ENCODE data around the gene SLC6A15. TPM values are rescaled to one million over a fixed set of nuclear protein-coding genes. Genes with fewer than 3 reads are reported as not detected.
A peak's percentile ranks its signal among the peaks of the same experiment; 100 is the strongest.

The SLC6A15 gene
- under 1 TPM in 4 of 7 donors, not detected in 3; 0.13 to 0.68 (median 0.31) TPM for total RNA-seq
- under 1 TPM in 2 of 3 donors, not detected in 1; 0.06 to 0.16 TPM for polyA plus RNA-seq
- long read RNA-seq, donor 1: 0 reads
- long read RNA-seq, donor 2: 0 reads

GRCh38 chr12:84912198-84913128 is at the start of gene SLC6A15:
TSS of gene SLC6A15 (minus strand) at chr12:84912799. CDS start at chr12:84892120, 20,679 bp downstream.
- H3K27ac ChIP-seq: no peak within 1 kb of the TSS
- H3K4me3 ChIP-seq: peak within 1 kb of the TSS in 7 of 8 donors; percentile 15 to 63 (median 29)
- peaks cover 0 to 60% (median 34%) of the 10 kb centered on the region in 7 donors for H3K27me3 ChIP-seq (replicated peaks in 1 of 7)
- H3K36me3 ChIP-seq: no peaks in the 10 kb centered on the region
- intact Hi-C loops (cut with DNase I; ENCODE audit: low total_unique reads): no loop called here
- DNase-seq: no peak
- 5 to 11% (median 6%) methylated on average over 50 to 67 of the region's 67 CpGs for WGBS, 5 donors
- peaks cover 5 to 28% (median 22%) of the 10 kb centered on the region in 6 donors for H3K4me1 ChIP-seq
- no peak for TF ChIP-seq CTCF (IDR thresholded peaks at IDR 0.05 in 8 of 11, conservative IDR thresholded peaks at IDR 0.05 in 3 of 11)
- no peak for TF ChIP-seq POLR2A (IDR thresholded peaks at IDR 0.05)
- no peak for TF ChIP-seq POLR2AphosphoS5 (IDR thresholded peaks at IDR 0.05)
- H3K9me3 ChIP-seq: peaks cover 0 to 5% (median 0%) of the 10 kb centered on the region in 8 donors

- Histone ChIP-seq H3K9me3 (peaks cover 0 to 6% (median 0%) of the 10 kb centered on the region in 8 donors), H3K36me3 (no peaks in the 10 kb centered on the region), H3K4me3 (no peak overlapping the region), H3K4me1 (no peaks in the 10 kb centered on the region), H3K27ac (no peak overlapping the region), H3K27me3 (replicated peaks in 1 of 7) (no peaks in the 10 kb centered on the region)
- intact Hi-C loops (cut with DNase I; ENCODE audit: low total_unique reads): no loop called here
- no peak for DNase-seq
- TF ChIP-seq POLR2A (IDR thresholded peaks at IDR 0.05): no peak
- TF ChIP-seq POLR2AphosphoS5 (IDR thresholded peaks at IDR 0.05): no peak
- no peak for TF ChIP-seq CTCF (IDR thresholded peaks at IDR 0.05 in 8 of 11, conservative IDR thresholded peaks at IDR 0.05 in 3 of 11)
- WGBS, 5 donors: 68 to 80% (median 75%) methylated on average over 1 of the region's 1 CpG
These were observed 48.3 kb upstream of the SLC6A15 start for GRCh38 chr12:84960918-84961317.

- WGBS, 5 donors: 60 to 81% (median 70%) methylated on average over 4 of the region's 4 CpGs
- DNase-seq: no peak
- Histone ChIP-seq H3K4me1 (no peaks in the 10 kb centered on the region), H3K27ac (no peak overlapping the region), H3K9me3 (peaks cover 0 to 6% (median 0%) of the 10 kb centered on the region in 8 donors), H3K4me3 (no peak overlapping the region), H3K36me3 (no peaks in the 10 kb centered on the region), H3K27me3 (replicated peaks in 1 of 7) (no peaks in the 10 kb centered on the region)
- intact Hi-C loops (cut with DNase I; ENCODE audit: low total_unique reads): no loop called here
- TF ChIP-seq CTCF (IDR thresholded peaks at IDR 0.05 in 8 of 11, conservative IDR thresholded peaks at IDR 0.05 in 3 of 11): no peak
- TF ChIP-seq POLR2A (IDR thresholded peaks at IDR 0.05): no peak
- no peak for TF ChIP-seq POLR2AphosphoS5 (IDR thresholded peaks at IDR 0.05)
These were observed 42.7 kb upstream of the SLC6A15 start for GRCh38 chr12:84955298-84955697.

GRCh38 chr12:84954415-84954814 is 41.8 kb upstream of the SLC6A15 start:
- no peak overlapping the region for H3K27ac ChIP-seq
- no peaks in the 10 kb centered on the region for H3K27me3 ChIP-seq (replicated peaks in 1 of 7)
- no peaks in the 10 kb centered on the region for H3K36me3 ChIP-seq
- peaks cover 0 to 3% (median 0%) of the 10 kb centered on the region in 8 donors for H3K9me3 ChIP-seq
- H3K4me1 ChIP-seq: no peaks in the 10 kb centered on the region
- intact Hi-C loops (cut with DNase I; ENCODE audit: low total_unique reads): no loop called here
- DNase-seq: no peak
- H3K4me3 ChIP-seq: no peak overlapping the region
- 60 to 81% (median 66%) methylated on average over 1 of the region's 1 CpG for WGBS, 5 donors
- TF ChIP-seq POLR2AphosphoS5 (IDR thresholded peaks at IDR 0.05) (no peak), POLR2A (IDR thresholded peaks at IDR 0.05) (no peak), CTCF (IDR thresholded peaks at IDR 0.05 in 8 of 11, conservative IDR thresholded peaks at IDR 0.05 in 3 of 11) (no peak)
